Glutamatergic neuron (in vitro differentiated cells): ENCODE results near the gene HACD2. TPM values are rescaled to one million over a fixed set of nuclear protein-coding genes. Genes with fewer than 3 reads are reported as not detected.
"Not testable (repeated sequence)": the region's sequence is repeated elsewhere in the genome, so short reads cannot be mapped to it uniquely, and the experiment has no call there.

Experiments
- DNase-seq: peaks from one replicate; pipeline ENCODE4 v3.0.0; 2022
- H3K27ac Mint-ChIP-seq: one replicate; pipeline ENCODE4 v1.8.0; 2020; ENCODE audit warnings: mild to moderate bottlenecking, mixed read lengths, inconsistent platforms; ENCODE audit not compliant: unreplicated experiment
- H3K27me3 Mint-ChIP-seq: one replicate; pipeline ENCODE4 v1.8.0; 2020; ENCODE audit warnings: mild to moderate bottlenecking, moderate library complexity, mixed read lengths, inconsistent platforms; ENCODE audit not compliant: unreplicated experiment
- H3K36me3 Mint-ChIP-seq: one replicate; pipeline ENCODE4 v1.8.0; 2020; ENCODE audit warnings: mild to moderate bottlenecking, mixed read lengths, inconsistent platforms; ENCODE audit not compliant: unreplicated experiment
- H3K4me1 Mint-ChIP-seq: one replicate; pipeline ENCODE4 v1.8.0; 2020; ENCODE audit warnings: mild to moderate bottlenecking, low read depth, mixed read lengths, inconsistent platforms; ENCODE audit not compliant: unreplicated experiment
- H3K4me3 Mint-ChIP-seq: one replicate; pipeline ENCODE4 v1.8.0; 2020; ENCODE audit warnings: mild to moderate bottlenecking, mixed read lengths, inconsistent platforms; ENCODE audit not compliant: unreplicated experiment
- H3K9me3 Mint-ChIP-seq: one replicate; pipeline ENCODE4 v1.8.0; 2020; ENCODE audit warnings: mild to moderate bottlenecking, moderate library complexity, mixed read lengths, inconsistent platforms; ENCODE audit not compliant: unreplicated experiment
- CTCF ChIP-seq: fragments of 200-600 bp; sonication (generic); IDR thresholded peaks from one replicate; pipeline ENCODE4 v1.5.0; 2021; ENCODE audit not compliant: partially characterized antibody, unreplicated experiment
- total RNA-seq: library from RNA; stranded (reverse); fragmentation: NEBNext Ultra II Directional; extraction: Animal tissue kit (Norgen Biotek cat#: 25700); gene quantifications from one replicate; pipeline ENCODE4 v1.2.1, GENCODE V29; 2021; ENCODE audit not compliant: unreplicated experiment

HACD2 gene
- total RNA-seq, 1 donor from 2014 or later = 6.9 TPM

DNA sequence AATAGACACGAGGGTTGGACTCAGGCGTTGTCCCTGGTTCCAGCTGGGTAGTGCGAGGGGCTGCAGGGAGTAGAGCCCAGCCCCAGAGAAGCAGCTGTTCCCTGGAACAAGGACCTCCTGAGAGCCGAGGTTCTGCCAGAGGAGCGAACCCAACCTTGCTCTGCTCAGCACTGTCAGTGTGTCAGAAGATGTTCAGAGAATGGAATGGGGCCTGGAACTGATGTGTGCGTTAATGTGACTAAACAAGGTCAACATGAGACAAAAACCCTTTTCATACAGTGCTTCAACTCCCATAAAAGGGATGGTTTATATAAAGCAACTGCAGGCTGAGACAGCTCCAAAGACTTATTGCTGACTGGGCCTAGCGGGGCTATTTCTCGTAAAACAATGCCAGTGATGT, 35.5 kb upstream of the HACD2 start:
- no peak overlapping the region for H3K4me3 Mint-ChIP-seq
- peaks cover 4% of the 10 kb centered on the region for H3K9me3 Mint-ChIP-seq
- peaks cover 36% of the 10 kb centered on the region for H3K4me1 Mint-ChIP-seq
- DNase-seq = no peak
- no peaks in the 10 kb centered on the region for H3K27me3 Mint-ChIP-seq
- H3K27ac Mint-ChIP-seq = peak overlapping the region; percentile 4
- no peak for TF ChIP-seq CTCF
- H3K36me3 Mint-ChIP-seq = no peaks in the 10 kb centered on the region

DNA sequence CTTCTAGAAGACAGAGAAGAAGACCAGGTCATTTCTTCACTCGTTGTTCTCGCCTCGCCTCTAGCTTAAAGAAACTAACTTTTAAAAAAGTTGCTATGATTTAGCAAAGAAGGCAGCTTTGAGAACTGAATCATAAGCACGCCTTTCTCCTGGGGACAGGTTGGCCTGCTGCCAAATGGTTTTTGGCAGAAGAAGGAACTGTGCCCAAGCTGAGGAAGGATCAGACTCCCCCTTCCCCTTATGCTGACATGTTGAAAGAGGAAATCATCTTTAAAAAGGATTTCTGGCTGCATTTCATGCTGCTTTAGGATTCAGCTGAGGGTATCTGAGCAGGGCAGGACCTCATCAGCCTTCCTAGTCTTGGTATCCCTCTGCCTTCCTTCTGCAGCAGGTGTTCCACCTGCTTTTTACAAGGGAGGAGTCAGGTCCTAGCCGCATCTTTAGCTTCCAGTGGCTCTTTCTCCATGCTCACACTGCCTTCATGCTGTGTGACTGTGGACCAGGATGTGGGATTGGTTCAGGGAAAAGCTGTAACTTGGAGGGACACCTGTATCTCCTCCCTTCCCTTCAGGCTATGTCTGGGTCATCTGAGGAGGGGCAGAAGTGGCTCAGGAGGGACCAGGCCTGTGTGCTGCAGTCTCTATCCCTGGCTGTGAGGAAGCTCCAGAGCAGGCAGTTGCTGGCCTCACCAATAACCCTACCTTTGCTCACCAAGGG, 34.1 kb upstream of the HACD2 start:
- no peak for TF ChIP-seq CTCF
- Mint-ChIP-seq H3K27me3 (no peaks in the 10 kb centered on the region), H3K36me3 (no peaks in the 10 kb centered on the region), H3K4me3 (no peak overlapping the region), H3K9me3 (peaks cover 4% of the 10 kb centered on the region), H3K27ac (no peak overlapping the region), H3K4me1 (peaks cover 37% of the 10 kb centered on the region)
- DNase-seq = no peak

DNA sequence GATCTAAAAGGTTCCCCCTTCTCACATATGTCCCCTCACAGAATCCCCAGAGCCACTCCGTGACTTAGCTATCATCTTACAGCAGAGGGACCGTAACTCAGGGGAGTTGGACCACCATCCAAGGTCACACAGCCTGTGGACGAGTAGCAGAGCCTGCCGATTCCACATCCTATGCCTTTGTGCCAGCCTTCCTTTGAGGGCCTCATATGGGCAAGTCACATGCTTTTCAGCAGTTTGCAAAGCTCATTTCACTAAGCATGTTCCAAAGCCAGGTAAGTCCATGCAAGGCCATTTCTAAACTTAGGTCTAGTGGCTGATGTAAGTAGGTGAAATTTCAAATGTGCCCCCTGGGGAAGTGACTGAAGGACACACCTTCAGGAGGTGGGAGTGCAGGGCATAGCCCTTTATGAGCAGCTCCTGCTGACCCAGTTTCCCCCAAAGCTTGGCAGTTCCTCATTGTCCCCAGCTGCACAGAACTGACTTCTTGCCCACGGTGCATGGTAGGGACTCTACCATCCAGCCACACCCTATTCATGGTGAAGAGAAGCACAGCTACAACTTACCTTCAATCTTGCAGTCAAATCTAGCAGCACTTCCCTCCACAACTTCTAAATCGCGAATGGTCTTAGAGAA, 33.3 kb upstream of the HACD2 start:
- Mint-ChIP-seq H3K27ac (no peak overlapping the region), H3K4me1 (peaks cover 41% of the 10 kb centered on the region)
- no peak for TF ChIP-seq CTCF

DNA sequence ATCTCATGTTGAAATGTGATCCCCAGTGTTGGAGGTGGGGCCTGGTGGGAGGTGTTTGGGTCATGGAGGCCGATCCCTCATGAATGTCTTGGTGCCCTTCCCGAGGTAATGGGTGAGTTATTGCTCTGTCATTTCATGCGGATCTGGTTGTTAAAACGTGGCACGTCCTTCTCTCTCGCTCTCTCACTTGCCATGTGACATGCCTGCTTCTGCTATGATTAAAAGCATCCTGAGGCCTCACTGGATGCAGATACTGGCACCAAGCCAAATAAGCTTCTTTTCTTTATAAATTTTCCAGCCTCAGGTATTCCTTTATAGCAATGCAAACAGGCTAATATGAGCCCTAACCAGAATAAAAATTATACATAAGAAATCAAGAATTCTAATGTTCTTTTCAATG, 31.7 kb upstream of the HACD2 start:
- Mint-ChIP-seq H3K27me3 (no peaks in the 10 kb centered on the region), H3K4me1 (peaks cover 44% of the 10 kb centered on the region), H3K36me3 (no peaks in the 10 kb centered on the region), H3K9me3 (peaks cover 4% of the 10 kb centered on the region), H3K27ac (no peak overlapping the region), H3K4me3 (no peak overlapping the region)
- no peak for DNase-seq
- TF ChIP-seq CTCF = no peak

More for the DNA sequence above, 33.3 kb upstream of the HACD2 start:
- no peaks in the 10 kb centered on the region for H3K27me3 Mint-ChIP-seq
- H3K4me3 Mint-ChIP-seq = no peak overlapping the region
- H3K36me3 Mint-ChIP-seq = no peaks in the 10 kb centered on the region
- H3K9me3 Mint-ChIP-seq = peaks cover 4% of the 10 kb centered on the region
- no peak for DNase-seq

DNA sequence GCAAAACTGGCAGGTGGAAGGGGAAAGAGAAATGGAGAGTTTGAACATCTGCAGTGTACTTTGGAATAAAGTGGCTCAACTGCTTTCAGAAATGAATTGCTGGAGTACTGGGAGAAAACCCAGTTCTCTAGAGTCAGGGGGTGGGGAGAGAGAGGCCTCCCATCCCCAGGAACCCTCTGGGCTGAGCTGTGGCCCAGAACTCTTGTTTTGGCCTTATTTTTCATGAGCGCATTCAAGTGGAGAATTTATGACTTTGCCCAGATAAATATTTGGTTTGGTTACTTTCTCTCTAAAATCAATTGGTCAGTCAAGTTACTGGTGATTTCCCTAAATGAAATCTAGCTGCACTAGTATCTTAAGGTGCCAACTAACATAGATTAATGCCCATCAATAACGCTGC, 28.7 kb upstream of the HACD2 start:
- Mint-ChIP-seq H3K4me1 (peaks cover 43% of the 10 kb centered on the region), H3K27me3 (peaks cover 2% of the 10 kb centered on the region), H3K9me3 (peaks cover 8% of the 10 kb centered on the region), H3K36me3 (no peaks in the 10 kb centered on the region), H3K27ac (peak overlapping the region; percentile 0), H3K4me3 (no peak overlapping the region)
- no peak for DNase-seq
- TF ChIP-seq CTCF = no peak

GRCh38 chr3:123611674-123612073, 26.8 kb upstream of the HACD2 start:
- not testable (repeated sequence) for H3K36me3 Mint-ChIP-seq, H3K9me3 Mint-ChIP-seq, H3K27ac Mint-ChIP-seq, H3K4me3 Mint-ChIP-seq, H3K27me3 Mint-ChIP-seq, DNase-seq
- H3K4me1 Mint-ChIP-seq = peaks cover 34% of the 10 kb centered on the region
